HG03159 (cell line): ENCODE results near the gene NLK.
"Not testable (repeated sequence)": the region's sequence is repeated elsewhere in the genome, so short reads cannot be mapped to it uniquely, and the experiment has no call there.

Source experiments
- ATAC-seq: cut with Tn5 transposase; IDR thresholded peaks from one replicate; pipeline ENCODE4 v1.9.1; 2021; ENCODE audit warnings: mild to moderate bottlenecking, moderate library complexity; ENCODE audit not compliant: unreplicated experiment

NLK gene

GRCh38 chr17:28042657-28042720 is at the start of gene NLK:
Gene NLK, plus strand, starts transcription at chr17:28042677. Its CDS starts 197 bp downstream, at chr17:28042874.
- ATAC-seq = no peak

- no peak for ATAC-seq
Observed at GRCh38 chr17:27993161-27993695, 49.2 kb upstream of the NLK start.

DNA sequence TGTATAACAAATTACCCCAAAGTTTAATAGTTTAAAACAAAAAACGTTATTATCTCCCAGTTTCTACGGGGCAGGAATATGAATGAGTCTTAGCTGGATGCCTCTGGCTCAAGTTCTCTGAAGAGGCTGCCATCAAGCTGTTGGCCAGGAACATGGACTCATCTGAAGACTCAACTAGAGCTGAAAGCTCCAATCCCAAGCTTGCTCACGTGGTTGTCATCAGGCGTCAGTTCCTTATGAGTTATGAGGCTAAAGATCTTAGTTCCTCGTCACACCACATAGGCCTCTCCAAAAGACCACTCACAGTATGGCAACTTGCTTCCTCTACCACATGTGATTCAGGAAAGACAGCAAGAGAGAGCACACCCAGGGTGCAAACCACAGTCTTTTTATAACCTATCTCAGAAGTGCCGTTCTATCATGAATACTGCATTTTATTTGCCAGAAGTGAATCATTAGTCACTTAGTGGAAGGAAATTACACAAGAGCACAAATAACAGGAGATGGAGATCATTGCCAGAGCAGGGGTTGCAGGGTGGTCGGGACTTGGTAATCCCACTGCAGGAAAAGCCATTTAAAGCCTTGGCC is 48.7 kb upstream of the NLK start:
- no peak for ATAC-seq

- ATAC-seq = no peak
Observed at GRCh38 chr17:27994586-27994985, 47.9 kb upstream of the NLK start.

- no peak for ATAC-seq
Observed at GRCh38 chr17:27995554-27995953, 46.9 kb upstream of the NLK start.

DNA sequence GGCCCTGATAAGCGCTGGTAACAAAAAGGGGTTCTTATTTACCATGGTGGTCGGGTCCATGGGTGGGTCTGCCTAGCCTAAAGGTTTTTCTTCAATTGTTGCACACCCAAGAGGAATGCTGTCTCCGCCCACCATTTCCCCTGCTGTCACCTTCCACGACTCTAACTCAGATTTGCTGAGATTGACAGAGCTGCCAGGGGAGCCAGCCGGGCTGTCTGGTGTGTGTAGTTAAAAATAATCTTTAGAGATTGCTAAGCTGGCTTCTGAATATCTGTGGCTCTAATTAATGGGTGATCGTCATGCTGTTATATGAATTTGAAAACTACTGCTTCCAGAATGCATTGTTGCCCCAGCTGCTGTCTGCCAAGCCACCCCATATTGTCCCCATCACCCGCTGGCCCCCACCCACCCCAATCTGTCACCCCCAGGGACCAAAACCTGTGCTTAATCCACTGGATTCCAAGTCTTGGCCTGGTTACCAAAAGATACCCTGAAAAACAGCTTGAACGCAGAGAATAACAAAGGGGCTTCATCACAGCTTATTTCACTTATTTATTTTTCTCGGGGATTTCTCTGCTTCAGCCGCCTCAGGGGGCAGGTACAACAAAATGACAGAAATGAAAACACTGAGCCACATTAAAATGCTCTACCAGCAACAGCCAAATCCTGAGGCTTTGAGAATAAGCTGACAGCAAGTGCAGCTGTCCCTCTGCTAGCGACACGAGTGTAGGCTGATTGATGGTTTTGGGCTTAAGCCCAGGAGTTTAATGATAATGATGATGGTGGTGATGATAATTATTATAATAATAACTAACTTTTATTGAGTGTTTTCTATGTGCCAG is 46.1 kb upstream of the NLK start:
- no peak for ATAC-seq

DNA sequence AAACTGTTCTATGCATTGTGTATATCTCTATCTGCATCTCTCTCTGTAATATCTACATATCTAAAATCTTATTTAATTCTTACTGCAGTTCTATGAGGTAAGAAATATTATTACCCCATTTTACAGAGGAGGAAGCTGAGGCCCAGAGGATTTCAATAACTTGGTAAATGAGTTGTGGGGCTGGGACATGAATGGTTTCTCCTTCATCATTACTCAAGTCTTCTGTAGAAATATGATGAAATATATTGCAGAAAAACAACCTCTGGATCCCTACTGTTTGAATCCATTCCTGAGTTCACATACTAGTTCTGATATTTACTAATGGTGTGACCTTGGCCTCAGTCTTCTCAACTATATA is 45.5 kb upstream of the NLK start:
- no peak for ATAC-seq

GRCh38 chr17:27997522-27997921 is 45.0 kb upstream of the NLK start:
- ATAC-seq = no peak

- ATAC-seq = no peak
Observed at GRCh38 chr17:28001149-28001548, 41.3 kb upstream of the NLK start.

- no peak for ATAC-seq
Observed at GRCh38 chr17:28004344-28004743, 38.1 kb upstream of the NLK start.

DNA sequence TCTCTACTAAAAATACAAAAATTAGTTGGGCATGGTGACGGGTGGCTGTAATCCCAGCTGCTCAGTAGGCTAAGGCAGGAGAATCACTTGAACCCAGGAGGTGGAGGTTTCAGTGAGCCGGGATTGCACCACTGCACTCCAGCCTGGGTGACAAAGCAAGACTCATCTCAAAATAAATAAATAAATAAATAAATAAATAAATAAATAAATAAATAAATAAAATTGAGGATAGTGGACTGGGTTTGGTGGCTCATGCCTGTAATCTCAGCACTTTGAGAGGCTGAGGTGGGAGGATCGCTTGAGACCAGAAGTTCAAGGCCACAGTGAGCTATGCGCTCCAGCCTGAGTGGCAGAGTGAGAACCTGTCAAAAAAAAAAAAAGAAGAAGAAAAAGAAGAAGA is 34.6 kb upstream of the NLK start:
- ATAC-seq = not testable (repeated sequence)

DNA sequence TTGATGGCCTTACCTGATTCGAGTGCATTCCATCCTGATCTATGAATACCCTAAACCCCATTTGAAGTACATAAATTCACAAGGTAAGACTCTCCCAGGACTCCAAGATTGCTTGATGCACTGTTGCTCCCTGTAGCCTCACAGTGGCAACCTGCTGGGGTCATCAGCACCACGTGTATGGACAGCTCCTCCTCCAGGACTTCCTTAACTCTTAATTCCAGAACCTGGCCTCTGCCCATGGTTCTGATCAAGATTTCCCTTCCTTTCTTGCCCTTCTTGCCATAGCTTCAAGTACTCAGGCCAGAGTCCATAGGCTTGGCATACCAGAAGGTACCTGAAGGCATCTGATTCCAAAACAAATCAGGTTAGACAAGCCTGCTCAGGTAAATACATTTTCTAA is 34.0 kb upstream of the NLK start:
- ATAC-seq = no peak

DNA sequence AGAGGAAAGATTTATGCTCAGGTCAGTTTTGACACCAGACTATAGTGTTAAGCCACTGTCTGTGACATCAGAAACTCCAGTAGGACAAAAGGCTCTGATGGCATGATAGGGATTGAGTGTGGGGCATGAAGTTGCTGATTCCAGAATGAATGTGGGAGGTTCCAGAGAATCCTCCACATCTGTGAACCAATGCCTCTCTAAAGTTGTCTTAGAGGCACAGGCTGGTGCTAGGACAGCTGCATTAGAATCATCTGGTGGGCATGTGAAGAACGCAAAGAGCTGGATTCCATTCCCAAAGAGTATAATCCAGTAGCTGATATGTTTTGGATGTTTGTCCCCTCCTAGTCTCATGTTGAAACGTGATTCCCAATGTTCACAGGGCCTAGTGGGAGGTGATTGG is 32.1 kb upstream of the NLK start:
- ATAC-seq = no peak

GRCh38 chr17:28018439-28019070 is 23.9 kb upstream of the NLK start:
- no peak for ATAC-seq

DNA sequence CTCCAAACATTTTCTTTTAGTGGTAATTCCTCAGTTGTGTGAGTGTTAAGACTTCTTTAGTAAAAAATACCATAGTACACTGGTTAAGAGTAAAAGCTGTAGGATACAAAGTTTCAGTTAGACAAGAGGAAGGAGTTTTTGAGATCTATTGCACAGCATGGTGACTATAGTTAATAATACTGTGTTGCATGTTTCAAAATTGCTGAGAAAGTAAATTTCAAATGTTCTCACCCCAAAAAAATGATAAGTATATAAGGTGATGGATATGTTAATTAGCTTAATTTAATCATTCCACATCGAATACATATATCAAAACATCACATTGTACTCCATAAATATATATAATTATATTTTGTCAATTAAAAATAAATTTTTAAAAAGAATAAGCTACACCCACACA is 22.0 kb upstream of the NLK start:
- no peak for ATAC-seq

GRCh38 chr17:28029044-28029443 is 13.4 kb upstream of the NLK start:
- ATAC-seq = no peak

GRCh38 chr17:28030386-28030785 is 12.1 kb upstream of the NLK start:
- ATAC-seq = no peak

DNA sequence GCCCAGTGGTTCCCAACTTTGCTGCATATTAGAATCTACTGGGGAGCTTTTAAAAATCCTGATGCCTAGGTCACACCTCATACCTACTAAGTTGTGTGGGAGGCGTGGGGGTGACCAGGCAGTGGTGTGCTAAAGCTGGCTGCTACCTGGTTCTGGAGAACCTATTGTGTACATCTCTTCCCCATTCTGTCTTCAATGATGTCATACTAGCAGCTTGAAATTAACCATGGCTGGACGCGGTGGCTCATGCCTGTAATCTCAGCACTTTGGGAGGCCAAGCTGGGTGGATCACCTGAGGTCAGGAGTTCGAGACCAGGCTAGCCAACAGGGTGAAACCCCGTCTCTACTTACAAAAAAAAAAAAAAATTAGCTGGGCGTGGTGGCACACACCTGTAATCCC is 11.3 kb upstream of the NLK start:
- no peak for ATAC-seq

DNA sequence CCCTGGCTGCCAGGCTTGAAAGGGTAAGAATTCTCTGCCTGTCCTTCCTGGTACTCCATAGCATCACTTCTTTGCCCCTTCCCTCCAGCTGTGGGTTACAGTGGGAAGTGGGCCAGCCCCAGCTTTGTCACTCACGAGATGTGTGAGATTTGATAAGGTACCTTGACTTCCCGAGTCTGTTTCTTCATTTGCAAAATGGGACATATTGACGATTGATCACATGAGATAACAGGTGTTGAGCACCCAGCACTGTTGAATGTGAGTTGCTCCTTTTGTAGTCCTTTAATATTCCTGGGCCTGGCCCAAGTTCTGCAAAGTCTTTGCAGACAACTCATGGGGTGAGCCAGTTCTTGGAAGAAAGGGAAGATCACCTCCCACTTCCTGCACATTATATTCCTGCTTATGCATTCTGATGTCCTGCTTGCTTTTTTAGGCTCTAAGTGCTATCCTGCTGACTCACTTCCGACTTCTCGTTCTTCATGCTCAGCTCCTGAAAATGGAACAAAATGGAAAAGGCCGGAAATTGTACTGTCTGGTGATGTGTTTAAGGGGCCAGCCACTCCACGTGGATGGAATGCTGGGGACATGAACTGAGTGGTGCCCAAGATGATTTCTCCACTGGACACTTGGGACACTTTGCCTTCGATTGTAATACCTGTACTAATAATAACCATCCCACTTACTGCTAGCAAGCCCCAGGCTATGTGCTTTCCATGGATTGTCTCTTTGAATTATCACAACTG is 8.3 kb upstream of the NLK start:
- ATAC-seq = no peak

DNA sequence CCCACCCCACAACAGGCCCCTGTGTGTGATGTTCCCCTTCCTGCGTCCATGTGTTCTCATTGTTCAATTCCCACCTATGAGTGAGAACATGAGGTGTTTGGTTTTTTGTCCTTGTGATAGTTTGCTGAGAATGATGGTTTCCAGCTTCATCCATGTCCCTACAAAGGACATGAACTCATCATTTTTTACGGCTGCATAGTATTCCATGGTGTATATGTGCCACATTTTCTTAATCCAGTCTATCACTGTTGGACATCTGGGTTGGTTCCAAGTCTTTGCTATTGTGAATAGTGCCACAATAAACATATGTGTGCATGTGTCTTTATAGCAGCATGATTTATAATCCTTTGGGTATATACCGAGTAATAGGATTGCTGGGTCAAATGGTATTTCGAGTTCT is 7.0 kb upstream of the NLK start:
- not testable (repeated sequence) for ATAC-seq

- ATAC-seq = not testable (repeated sequence)
Observed at GRCh38 chr17:28035884-28036283, 6.6 kb upstream of the NLK start.

DNA sequence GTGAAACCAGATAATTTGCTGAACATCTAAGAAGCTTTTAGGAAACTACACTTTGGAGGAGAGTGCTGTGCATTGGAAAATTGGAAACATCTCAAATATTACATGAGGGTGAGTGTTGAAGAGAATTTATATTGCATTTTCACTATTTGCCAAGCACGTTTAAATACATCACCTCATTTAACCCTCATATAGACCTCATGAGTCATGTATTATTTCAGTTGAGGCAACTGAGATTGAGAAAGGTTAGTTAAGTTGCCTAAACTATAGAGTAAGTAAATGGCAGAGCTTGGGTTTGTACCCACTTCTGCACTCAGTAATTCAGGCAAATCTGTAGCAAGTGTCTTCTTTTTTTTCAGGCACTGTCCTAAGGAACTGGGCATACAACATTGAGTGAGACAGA is 3.7 kb upstream of the NLK start:
- ATAC-seq = no peak
